Measurements from ENCODE around the gene NRXN3. TPM values are rescaled to one million over a fixed set of nuclear protein-coding genes. Genes with fewer than 3 reads are reported as not detected.

NRXN3 gene
- total and polyA plus RNA-seq, 11 donors, result 0.19 to 2.2 (median 1.1) TPM

- DNase-seq (no peak), ATAC-seq (no peak)
- TF ChIP-seq POLR2A (IDR thresholded peaks at IDR 0.05), result no peak
- TF ChIP-seq CTCF (IDR thresholded peaks at IDR 0.05), result no peak
- H3K36me3 ChIP-seq, result no peaks in the 10 kb centered on the region
- intact Hi-C loops (cut with DNase I), result no loop called here
- H3K4me1 ChIP-seq, result no peaks in the 10 kb centered on the region
- 27 to 58% (median 42%) methylated on average over 3 of the region's 3 CpGs for WGBS, 4 donors
- H3K27ac ChIP-seq, result no peak overlapping the region
- H3K4me3 ChIP-seq, result no peak overlapping the region
- peaks cover 0 to 4% (median 0%) of the 10 kb centered on the region in 9 donors for H3K27me3 ChIP-seq
- no peaks in the 10 kb centered on the region for H3K9me3 ChIP-seq
These were observed 566.9 kb downstream of the NRXN3 start for GRCh38 chr14:78737116-78737515.

- H3K27me3 ChIP-seq, result peaks cover 0 to 3% (median 0%) of the 10 kb centered on the region in 9 donors
- H3K36me3 ChIP-seq, result no peaks in the 10 kb centered on the region
- no peaks in the 10 kb centered on the region for H3K9me3 ChIP-seq
- no peak overlapping the region for H3K4me3 ChIP-seq
- no peak for DNase-seq
- ATAC-seq, result no peak
- no peaks in the 10 kb centered on the region for H3K4me1 ChIP-seq
- intact Hi-C loops (cut with DNase I), result no loop called here
- TF ChIP-seq CTCF (IDR thresholded peaks at IDR 0.05) (no peak), POLR2A (IDR thresholded peaks at IDR 0.05) (no peak)
- no peak overlapping the region for H3K27ac ChIP-seq
- 62 to 69% (median 67%) methylated on average over 6 of the region's 6 CpGs for WGBS, 4 donors
These were observed 567.4 kb downstream of the NRXN3 start for GRCh38 chr14:78737601-78738000.

GRCh38 chr14:78746086-78746595, 576.0 kb downstream of the NRXN3 start:
- DNase-seq (no peak), ATAC-seq (no peak)
- no peaks in the 10 kb centered on the region for H3K36me3 ChIP-seq
- H3K27ac ChIP-seq, result no peak overlapping the region
- H3K4me1 ChIP-seq, result no peaks in the 10 kb centered on the region
- no peak for TF ChIP-seq POLR2A (IDR thresholded peaks at IDR 0.05)
- TF ChIP-seq CTCF (IDR thresholded peaks at IDR 0.05), result no peak
- intact Hi-C loops (cut with DNase I), result no loop called here
- H3K27me3 ChIP-seq, result no peaks in the 10 kb centered on the region
- H3K4me3 ChIP-seq, result no peak overlapping the region
- no peaks in the 10 kb centered on the region for H3K9me3 ChIP-seq
- 47 to 71% (median 56%) methylated on average over 3 of the region's 3 CpGs for WGBS, 4 donors

GRCh38 chr14:78747813-78748212, 577.6 kb downstream of the NRXN3 start:
- H3K9me3 ChIP-seq, result no peaks in the 10 kb centered on the region
- H3K27me3 ChIP-seq, result no peaks in the 10 kb centered on the region
- H3K27ac ChIP-seq, result no peak overlapping the region
- no peak for DNase-seq
- WGBS, 4 donors, result 59 to 78% (median 76%) methylated on average over 2 of the region's 2 CpGs
- intact Hi-C loops (cut with DNase I), result no loop called here
- H3K4me3 ChIP-seq, result no peak overlapping the region
- no peak for ATAC-seq
- H3K36me3 ChIP-seq, result no peaks in the 10 kb centered on the region
- no peak for TF ChIP-seq POLR2A (IDR thresholded peaks at IDR 0.05)
- no peak for TF ChIP-seq CTCF (IDR thresholded peaks at IDR 0.05)
- no peaks in the 10 kb centered on the region for H3K4me1 ChIP-seq

Measured in heart left ventricle (tissue), 16 donors.